Measurements from ENCODE around the gene LRP2.

LRP2 gene

GRCh38 chr2:169091256-169091655 is 271.1 kb downstream of the LRP2 start:
- no peak overlapping the region for H2AFZ ChIP-seq (ENCODE audit: low read length, unreplicated experiment)
- peaks cover 6% of the 10 kb centered on the region for H3K79me2 ChIP-seq (ENCODE audit: control insufficient read depth, insufficient read depth, low read length, unreplicated experiment)
- H3K36me3 ChIP-seq (ENCODE audit: insufficient read depth, low read length) = no peaks in the 10 kb centered on the region
- no peaks in the 10 kb centered on the region for H3K27me3 ChIP-seq (ENCODE audit: insufficient read depth, low read length)
- no peak overlapping the region for H3K4me3 ChIP-seq (ENCODE audit: low read depth, low read length)
- H3K27ac ChIP-seq (ENCODE audit: low read depth, low read length) = peak overlapping the region; percentile 48
- H3K4me1 ChIP-seq (ENCODE audit: control insufficient read depth, insufficient read depth, low read length, unreplicated experiment) = peaks cover 53% of the 10 kb centered on the region

- Histone ChIP-seq H3K4me3 (ENCODE audit: low read depth, low read length) (no peak overlapping the region), H3K27ac (ENCODE audit: low read depth, low read length) (no peak overlapping the region), H3K36me3 (ENCODE audit: insufficient read depth, low read length) (no peaks in the 10 kb centered on the region), H3K79me2 (ENCODE audit: control insufficient read depth, insufficient read depth, low read length, unreplicated experiment) (peaks cover 6% of the 10 kb centered on the region), H3K4me1 (ENCODE audit: control insufficient read depth, insufficient read depth, low read length, unreplicated experiment) (peaks cover 46% of the 10 kb centered on the region), H2AFZ (ENCODE audit: low read length, unreplicated experiment) (no peak overlapping the region), H3K27me3 (ENCODE audit: insufficient read depth, low read length) (no peaks in the 10 kb centered on the region)
Measured at GRCh38 chr2:169090133-169090820, 272.1 kb downstream of the LRP2 start.

- Histone ChIP-seq H3K36me3 (ENCODE audit: insufficient read depth, low read length) (peaks cover 9% of the 10 kb centered on the region), H2AFZ (ENCODE audit: low read length, unreplicated experiment) (no peak overlapping the region), H3K4me1 (ENCODE audit: control insufficient read depth, insufficient read depth, low read length, unreplicated experiment) (peaks cover 35% of the 10 kb centered on the region), H3K79me2 (ENCODE audit: control insufficient read depth, insufficient read depth, low read length, unreplicated experiment) (peaks cover 6% of the 10 kb centered on the region), H3K4me3 (ENCODE audit: low read depth, low read length) (no peak overlapping the region), H3K27ac (ENCODE audit: low read depth, low read length) (no peak overlapping the region), H3K27me3 (ENCODE audit: insufficient read depth, low read length) (no peaks in the 10 kb centered on the region)
Measured at GRCh38 chr2:169089182-169089581, 273.2 kb downstream of the LRP2 start.

- Histone ChIP-seq H3K4me1 (ENCODE audit: control insufficient read depth, insufficient read depth, low read length, unreplicated experiment) (peaks cover 22% of the 10 kb centered on the region), H3K27ac (ENCODE audit: low read depth, low read length) (no peak overlapping the region), H2AFZ (ENCODE audit: low read length, unreplicated experiment) (no peak overlapping the region), H3K36me3 (ENCODE audit: insufficient read depth, low read length) (peaks cover 18% of the 10 kb centered on the region), H3K27me3 (ENCODE audit: insufficient read depth, low read length) (no peaks in the 10 kb centered on the region), H3K4me3 (ENCODE audit: low read depth, low read length) (no peak overlapping the region), H3K79me2 (ENCODE audit: control insufficient read depth, insufficient read depth, low read length, unreplicated experiment) (peaks cover 6% of the 10 kb centered on the region)
Measured at GRCh38 chr2:169087757-169088379, 274.5 kb downstream of the LRP2 start.

- Histone ChIP-seq H3K27ac (ENCODE audit: low read depth, low read length) (no peak overlapping the region), H3K4me3 (ENCODE audit: low read depth, low read length) (no peak overlapping the region), H3K36me3 (ENCODE audit: insufficient read depth, low read length) (peaks cover 18% of the 10 kb centered on the region), H3K27me3 (ENCODE audit: insufficient read depth, low read length) (no peaks in the 10 kb centered on the region), H2AFZ (ENCODE audit: low read length, unreplicated experiment) (no peak overlapping the region), H3K4me1 (ENCODE audit: control insufficient read depth, insufficient read depth, low read length, unreplicated experiment) (peaks cover 13% of the 10 kb centered on the region), H3K79me2 (ENCODE audit: control insufficient read depth, insufficient read depth, low read length, unreplicated experiment) (peaks cover 6% of the 10 kb centered on the region)
Measured at GRCh38 chr2:169086893-169087467, 275.4 kb downstream of the LRP2 start.

- H3K4me3 ChIP-seq (ENCODE audit: low read depth, low read length) = no peak overlapping the region
- peaks cover 24% of the 10 kb centered on the region for H3K4me1 ChIP-seq (ENCODE audit: control insufficient read depth, insufficient read depth, low read length, unreplicated experiment)
- peaks cover 10% of the 10 kb centered on the region for H3K79me2 ChIP-seq (ENCODE audit: control insufficient read depth, insufficient read depth, low read length, unreplicated experiment)
- H3K27me3 ChIP-seq (ENCODE audit: insufficient read depth, low read length) = no peaks in the 10 kb centered on the region
- H2AFZ ChIP-seq (ENCODE audit: low read length, unreplicated experiment) = no peak overlapping the region
- H3K36me3 ChIP-seq (ENCODE audit: insufficient read depth, low read length) = peaks cover 22% of the 10 kb centered on the region
- H3K27ac ChIP-seq (ENCODE audit: low read depth, low read length) = no peak overlapping the region
Measured at GRCh38 chr2:169082995-169083394, 279.3 kb downstream of the LRP2 start.

- Histone ChIP-seq H2AFZ (ENCODE audit: low read length, unreplicated experiment) (no peak overlapping the region), H3K79me2 (ENCODE audit: control insufficient read depth, insufficient read depth, low read length, unreplicated experiment) (peaks cover 10% of the 10 kb centered on the region), H3K27me3 (ENCODE audit: insufficient read depth, low read length) (no peaks in the 10 kb centered on the region), H3K36me3 (ENCODE audit: insufficient read depth, low read length) (peaks cover 22% of the 10 kb centered on the region), H3K4me1 (ENCODE audit: control insufficient read depth, insufficient read depth, low read length, unreplicated experiment) (peaks cover 32% of the 10 kb centered on the region), H3K27ac (ENCODE audit: low read depth, low read length) (no peak overlapping the region), H3K4me3 (ENCODE audit: low read depth, low read length) (no peak overlapping the region)
Measured at GRCh38 chr2:169081551-169081950, 280.8 kb downstream of the LRP2 start.

GRCh38 chr2:169080250-169081069 is 281.9 kb downstream of the LRP2 start:
- Histone ChIP-seq H3K79me2 (ENCODE audit: control insufficient read depth, insufficient read depth, low read length, unreplicated experiment) (peaks cover 19% of the 10 kb centered on the region), H3K4me3 (ENCODE audit: low read depth, low read length) (no peak overlapping the region), H2AFZ (ENCODE audit: low read length, unreplicated experiment) (no peak overlapping the region)

GRCh38 chr2:169077674-169078240 is 284.6 kb downstream of the LRP2 start:
- Histone ChIP-seq H3K79me2 (ENCODE audit: control insufficient read depth, insufficient read depth, low read length, unreplicated experiment) (peaks cover 28% of the 10 kb centered on the region), H3K36me3 (ENCODE audit: insufficient read depth, low read length) (peaks cover 25% of the 10 kb centered on the region), H3K27me3 (ENCODE audit: insufficient read depth, low read length) (no peaks in the 10 kb centered on the region), H2AFZ (ENCODE audit: low read length, unreplicated experiment) (peak overlapping the region; percentile 53), H3K4me1 (ENCODE audit: control insufficient read depth, insufficient read depth, low read length, unreplicated experiment) (peaks cover 51% of the 10 kb centered on the region), H3K4me3 (ENCODE audit: low read depth, low read length) (peak overlapping the region; percentile 29; the same call in 1 of the 2 replicates), H3K27ac (ENCODE audit: low read depth, low read length) (peak overlapping the region; percentile 71)

More at GRCh38 chr2:169080250-169081069, 281.9 kb downstream of the LRP2 start:
- Histone ChIP-seq H3K4me1 (ENCODE audit: control insufficient read depth, insufficient read depth, low read length, unreplicated experiment) (peaks cover 28% of the 10 kb centered on the region), H3K27me3 (ENCODE audit: insufficient read depth, low read length) (no peaks in the 10 kb centered on the region), H3K36me3 (ENCODE audit: insufficient read depth, low read length) (peaks cover 32% of the 10 kb centered on the region), H3K27ac (ENCODE audit: low read depth, low read length) (0 out of 2 replicates have a peak overlapping the region, but pooled peaks have one; percentile 1)
